GM21786 (cell line): ENCODE results near the gene CACNG4.

Source experiments
- ATAC-seq: cut with Tn5 transposase; IDR thresholded peaks from one replicate; pipeline ENCODE4 v1.9.1; 2021; ENCODE audit not compliant: unreplicated experiment

The CACNG4 gene

DNA sequence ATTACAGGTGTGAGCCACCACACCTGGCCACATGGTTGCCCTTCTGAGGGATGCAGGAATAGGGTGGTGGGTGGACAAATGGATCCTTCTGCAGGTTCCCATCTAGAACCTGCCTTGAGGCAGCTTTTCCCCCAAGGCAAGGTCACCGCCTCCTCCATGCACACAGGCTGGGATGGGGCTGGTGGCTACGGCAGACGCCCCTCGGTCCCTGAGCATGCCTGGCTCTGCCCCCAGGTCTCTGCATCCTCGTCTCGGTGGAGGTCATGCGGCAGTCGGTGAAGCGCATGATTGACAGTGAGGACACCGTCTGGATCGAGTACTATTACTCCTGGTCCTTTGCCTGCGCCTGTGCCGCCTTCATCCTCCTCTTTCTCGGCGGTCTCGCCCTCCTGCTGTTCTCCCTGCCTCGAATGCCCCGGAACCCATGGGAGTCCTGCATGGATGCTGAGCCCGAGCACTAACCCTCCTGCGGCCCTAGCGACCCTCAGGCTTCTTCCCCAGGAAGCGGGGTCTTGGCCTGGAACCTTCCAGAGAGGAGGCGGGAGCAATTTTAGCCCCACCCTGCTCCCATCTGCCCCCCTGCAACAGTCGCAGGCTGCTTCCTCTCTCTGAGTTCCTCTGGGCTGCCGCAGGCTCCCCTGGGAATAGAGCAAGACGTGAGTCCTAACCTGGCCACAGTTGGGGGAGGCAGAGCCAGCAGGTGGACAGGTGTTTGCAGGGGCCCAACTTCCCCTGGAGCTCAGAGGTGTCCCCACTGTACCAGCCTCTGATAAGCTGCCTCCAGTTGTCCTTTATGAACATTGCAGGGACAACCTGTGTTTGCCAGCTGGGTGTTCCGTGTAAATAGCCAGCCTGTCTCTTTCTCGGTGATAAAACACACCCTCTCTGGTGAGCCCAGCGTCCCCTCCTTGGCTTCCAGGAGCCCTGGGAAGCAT, 91.6 kb downstream of the CACNG4 start:
- ATAC-seq = no peak

DNA sequence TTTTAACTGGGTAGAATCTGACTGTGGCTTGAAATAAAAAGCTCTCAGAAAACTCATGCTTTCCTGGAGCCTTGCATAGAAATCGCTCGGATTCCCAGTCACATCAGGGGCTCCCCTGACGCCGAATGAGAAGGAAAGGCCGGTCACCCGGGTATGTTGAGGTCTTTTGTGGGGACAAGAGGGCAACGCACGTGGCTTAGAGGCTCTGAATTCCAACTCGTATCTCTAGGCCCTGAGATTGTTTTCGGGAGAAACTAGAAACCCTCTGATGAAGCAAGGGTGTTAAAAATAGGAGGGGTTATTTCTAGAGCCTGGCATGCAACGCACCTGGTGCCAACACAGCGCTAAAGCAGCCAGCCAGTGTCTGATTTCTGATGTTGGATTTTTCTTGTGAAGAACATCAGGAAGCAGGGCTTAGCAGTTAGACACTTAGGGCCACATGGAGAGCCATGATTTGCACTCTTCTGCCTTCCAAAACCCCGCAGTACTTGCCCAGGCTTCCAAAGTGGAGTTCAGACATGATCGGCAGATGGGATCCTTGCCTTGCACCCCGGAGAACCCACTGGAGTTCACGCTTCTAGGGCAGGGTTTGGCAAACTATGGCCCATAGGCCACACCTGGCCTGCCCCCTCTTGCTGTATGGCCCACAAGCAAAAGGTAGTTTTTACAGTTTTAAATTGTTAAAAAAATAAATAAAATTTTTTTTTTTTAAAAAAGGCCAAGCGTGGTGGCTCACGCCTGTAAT, 92.4 kb downstream of the CACNG4 start:
- no peak for ATAC-seq

DNA sequence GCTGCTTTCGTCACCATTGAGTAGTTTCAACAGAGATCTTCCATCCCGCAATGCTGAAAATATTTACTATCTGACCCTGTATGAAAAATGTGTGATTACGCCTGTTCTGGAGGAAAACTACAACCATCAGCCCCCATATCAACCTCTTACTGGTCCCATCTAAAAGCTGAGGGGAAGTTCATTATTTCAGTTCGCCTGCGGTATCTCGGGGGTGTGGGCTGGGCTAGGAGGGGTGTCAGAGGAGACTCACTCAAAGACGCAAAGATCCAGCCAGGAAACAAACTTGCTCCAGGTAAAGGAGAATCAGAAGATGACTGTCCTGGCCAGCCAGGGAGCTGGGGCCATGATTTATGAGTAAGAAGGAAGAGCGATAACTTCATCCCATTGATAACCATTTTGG, 93.5 kb downstream of the CACNG4 start:
- no peak for ATAC-seq

DNA sequence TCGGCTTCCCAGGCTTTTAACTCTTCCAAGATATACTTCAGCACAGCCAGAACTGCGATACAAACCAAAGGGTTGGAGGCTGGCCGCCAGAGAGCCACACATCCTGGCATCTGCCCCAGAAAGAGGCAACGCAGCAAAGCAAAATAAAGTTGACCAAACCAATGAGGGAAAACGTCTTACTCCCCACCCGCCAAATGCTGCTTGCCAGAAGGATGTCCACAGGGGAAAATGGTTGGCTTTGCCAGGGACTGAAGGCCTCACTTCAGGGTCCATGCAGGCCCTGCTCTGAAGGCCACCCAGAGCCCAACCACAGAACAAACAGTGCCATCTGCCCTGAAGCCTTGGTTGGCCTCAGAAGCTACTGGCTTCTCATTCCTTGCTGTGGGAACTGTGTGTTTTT, 94.9 kb downstream of the CACNG4 start:
- ATAC-seq = no peak

DNA sequence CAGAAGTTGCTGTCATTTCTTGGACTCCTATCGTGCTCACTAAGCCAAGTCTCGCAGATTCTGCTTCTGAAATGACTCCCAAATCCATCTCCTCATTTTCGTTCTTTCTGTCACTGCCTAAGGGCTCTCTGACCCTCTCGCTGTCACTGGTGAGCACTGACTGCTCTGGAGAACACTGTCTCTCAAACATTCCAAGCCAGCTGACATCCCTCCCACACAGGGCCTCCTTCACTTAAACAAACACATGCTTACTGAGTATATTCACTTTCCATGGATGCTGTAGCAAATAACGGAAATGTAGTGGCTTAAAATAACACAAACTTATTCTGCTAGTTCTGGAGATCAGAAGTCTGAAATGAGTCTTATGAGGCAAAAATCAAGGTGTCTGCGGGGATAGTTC, 98.6 kb downstream of the CACNG4 start:
- no peak for ATAC-seq

DNA sequence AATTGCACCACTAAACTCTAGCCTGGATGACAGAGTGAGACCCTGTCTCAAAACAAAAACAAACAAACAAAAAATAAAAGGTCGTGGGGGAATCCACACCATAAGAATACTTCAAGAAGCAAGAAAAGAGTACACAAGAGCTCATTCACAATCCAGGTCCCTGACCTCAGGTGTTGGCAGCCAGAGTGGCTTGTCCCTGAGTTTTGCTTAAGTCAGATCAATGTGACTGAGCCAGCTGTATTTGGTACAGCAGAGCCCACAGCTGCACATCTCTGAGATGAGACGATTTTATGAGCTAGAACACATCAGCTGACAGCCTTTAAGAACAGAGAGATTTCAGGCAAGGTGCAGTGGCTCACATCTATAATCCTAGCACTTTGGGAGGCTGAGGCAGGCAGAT, 102.2 kb downstream of the CACNG4 start:
- ATAC-seq = no peak

DNA sequence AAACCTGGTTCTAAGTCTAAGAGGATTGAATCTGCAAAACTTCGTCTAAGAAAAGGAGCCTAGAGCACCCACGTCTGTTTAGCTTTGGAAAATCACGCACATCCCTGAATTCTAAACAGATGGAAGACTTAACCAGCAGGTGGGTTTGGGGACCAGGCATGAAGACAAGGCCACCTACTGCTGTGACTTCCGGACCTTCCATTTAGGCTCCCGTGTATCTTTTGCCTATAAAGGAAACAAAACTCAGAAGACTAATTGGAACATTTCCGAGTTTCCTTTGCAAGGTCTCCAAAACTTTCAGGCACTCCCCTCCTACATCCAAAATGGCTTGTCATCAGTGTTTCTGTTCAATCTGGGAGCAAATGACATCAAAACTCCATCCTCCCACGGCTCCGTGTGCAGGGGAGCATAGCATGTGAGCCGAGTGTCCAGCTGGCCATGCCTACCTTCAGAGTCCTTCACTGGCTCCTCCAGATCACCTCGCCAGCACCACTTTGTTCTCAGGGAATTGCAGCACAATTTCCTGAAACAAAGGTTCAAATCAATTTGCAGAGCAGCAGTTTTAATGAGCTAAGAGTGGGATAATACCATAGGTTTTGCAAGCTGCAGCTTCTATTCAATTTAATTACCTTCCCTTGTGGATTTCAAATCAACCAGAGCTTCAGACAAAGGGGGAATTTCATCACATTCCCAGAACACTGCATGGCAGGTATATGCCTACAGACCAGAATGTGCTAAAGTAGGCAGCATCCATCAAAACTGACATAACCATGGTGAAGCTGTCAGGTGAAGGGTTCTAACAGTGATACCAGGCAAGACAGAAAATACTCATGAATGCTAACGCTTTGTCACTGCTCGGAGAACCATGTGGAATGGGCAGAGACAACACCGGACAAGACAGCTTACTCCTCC, 103.3 kb downstream of the CACNG4 start:
- no peak for ATAC-seq

DNA sequence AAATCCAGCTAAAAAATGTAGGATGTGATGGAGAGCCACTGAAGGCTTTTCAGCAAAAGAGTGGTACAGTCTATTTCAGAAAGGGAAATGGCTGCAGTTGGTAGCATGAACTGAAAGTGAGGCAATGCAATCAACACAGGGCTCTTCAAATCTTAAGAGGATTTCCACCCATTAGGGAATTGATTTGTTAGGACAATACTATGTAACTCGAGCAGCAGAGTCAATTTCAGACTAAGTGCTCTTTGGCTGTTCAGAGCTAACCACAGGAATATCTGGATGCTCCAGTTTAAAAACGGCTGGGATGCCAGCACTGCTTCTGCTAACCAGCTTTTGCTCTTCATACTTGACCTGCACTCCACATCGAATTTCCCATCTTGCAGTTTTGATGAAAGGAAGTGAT, 104.5 kb downstream of the CACNG4 start:
- ATAC-seq = no peak

DNA sequence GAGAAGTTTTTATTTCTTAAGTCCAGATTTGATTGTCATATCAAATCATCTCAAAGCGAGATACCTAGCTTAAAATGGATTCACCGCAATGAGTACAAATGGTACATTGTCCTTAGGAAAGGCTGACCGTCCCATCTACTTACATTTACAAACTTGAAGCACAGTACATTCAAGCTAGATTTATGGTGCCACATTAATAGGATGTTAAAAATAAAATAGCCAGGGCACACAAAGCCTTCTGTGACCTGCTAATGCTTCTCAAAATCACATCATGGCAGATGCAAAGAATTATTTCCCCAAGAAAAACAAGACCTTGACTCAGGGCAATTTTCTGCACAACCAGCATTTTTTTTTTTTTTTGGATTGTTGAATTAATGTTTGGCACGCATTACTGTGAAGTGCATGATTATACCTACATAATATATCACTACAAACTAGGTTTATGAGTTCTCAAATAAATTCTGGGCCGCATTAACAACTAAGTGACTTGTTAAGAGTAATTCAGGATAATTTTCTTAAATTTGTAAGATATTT, 105.2 kb downstream of the CACNG4 start:
- no peak for ATAC-seq

DNA sequence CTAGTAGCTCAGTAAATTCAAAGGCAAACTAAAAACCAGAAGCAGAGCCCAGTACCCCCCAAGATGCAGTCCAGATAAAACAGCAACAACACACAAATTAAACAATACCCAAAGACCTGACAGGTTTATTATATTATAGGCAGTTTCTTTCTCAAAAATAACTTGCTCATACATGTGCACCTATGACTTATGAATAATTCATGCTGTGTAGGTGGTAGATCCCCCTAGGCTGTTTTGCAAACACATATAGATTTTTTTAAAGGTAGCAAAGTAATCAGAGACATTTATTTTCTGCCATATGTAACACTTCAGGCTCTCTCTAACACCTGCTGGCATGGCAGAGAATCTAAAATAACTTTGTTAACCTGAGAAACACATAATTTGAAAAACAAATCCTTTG, 107.1 kb downstream of the CACNG4 start:
- ATAC-seq = no peak

DNA sequence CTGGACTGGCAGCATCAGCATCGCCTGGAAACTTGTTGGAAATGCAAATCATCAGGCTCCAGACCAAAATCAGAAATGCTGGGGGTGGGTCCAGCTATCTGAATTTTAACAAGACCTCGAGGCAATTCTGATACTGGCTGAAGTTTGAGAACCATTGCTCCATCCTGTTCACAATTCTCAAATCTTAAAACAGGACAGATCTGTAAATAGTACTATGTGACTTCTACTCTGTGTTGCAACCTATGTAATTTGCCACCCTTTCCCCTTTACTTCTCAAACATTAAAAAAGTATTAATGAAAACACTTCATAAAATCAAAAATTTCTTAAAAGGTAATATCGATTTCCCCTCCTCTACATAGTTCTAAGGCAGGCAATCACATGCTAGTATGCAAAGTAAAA, 108.4 kb downstream of the CACNG4 start:
- no peak for ATAC-seq

DNA sequence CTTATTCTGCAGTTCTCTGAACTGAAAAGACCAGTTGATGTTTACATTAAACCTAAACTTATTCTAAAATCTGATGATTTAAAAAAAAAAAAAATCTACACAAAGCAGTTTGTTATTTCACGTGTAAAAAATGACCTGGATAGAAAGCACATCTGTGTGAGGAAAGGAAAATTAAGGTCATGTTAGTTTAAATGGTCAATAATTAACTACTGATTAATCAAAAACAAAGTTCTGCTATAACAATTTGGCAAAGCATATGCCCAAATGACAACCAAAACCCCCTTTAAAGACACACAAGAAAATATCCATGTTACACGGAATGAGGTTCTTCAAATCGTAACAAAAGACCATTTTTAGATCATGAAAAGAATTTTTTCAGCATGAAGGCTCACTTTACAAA, 110.3 kb downstream of the CACNG4 start:
- no peak for ATAC-seq

DNA sequence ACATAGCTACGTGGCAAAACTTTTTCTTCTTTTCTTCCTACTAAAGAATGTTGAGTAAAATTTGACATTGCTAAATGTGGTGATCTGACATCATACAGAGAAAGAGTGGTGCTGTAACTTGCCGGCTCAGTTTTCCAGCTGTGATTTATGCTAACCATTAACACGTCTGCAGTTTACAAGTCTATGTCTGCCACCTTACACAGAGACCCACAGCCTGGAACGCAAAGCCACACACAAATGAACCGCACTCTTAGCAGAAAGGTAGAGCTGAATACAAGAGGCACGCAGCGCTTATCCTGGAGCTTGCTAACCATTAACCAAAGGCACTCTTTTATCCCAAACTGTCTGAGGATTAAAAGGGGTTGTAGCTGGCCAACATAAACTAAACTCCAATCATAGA, 111.8 kb downstream of the CACNG4 start:
- ATAC-seq = no peak

DNA sequence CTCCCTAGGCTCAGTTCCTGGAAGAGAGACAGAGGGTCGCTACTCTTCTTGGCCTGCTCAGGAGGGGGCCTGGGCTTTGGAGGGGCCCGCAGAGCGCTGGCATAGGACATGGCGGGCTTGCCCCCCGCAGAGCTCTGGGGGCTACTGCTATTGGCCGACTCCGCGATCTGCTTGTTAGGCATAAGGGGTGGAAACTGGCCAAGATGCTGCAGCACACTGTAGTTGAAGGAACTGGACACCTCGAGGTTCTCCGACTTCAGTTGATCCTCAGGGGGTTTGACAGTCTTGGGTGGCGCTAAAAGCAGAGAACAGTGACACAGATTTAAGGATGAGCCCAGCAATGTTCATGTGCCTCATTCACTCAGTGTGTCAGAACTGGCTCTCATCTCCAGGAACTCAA, 113.8 kb downstream of the CACNG4 start:
- no peak for ATAC-seq

DNA sequence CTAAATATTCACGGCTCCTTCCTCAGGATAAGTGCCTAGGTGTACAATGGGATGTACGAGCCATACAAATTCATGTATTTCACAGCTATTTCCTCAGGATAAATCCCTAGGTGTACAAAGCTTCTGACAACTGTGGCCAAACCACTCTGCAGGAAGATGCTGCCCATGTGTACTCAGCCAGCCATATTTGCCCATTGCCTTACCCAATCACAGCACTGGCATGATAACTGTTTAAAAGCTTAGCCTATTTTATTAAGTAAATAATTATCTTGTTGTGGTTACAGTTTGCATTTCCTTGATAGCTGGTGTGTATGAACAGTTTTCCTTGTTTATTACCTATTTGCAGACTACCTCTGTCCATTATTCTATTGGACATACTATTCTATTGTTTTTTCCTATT, 115.0 kb downstream of the CACNG4 start:
- ATAC-seq = no peak

DNA sequence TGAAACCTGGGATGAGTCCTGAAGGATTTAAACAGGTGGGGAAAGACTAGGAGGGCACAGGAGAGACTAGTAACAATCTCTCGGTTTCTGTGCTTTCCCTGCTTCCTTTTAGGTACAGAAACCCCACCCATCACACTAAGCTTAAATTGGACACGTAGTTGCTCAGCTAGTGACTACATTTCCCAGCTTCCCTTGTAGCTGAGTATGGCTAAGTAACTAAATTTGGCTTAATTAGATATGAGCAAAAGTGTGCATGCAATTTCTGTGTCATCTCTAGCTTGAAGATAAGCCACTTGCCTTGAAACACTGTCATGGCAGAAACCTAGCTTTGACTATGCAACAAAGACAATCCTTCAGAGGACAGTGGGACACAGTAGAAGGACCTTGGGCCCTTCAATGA, 116.3 kb downstream of the CACNG4 start:
- no peak for ATAC-seq

DNA sequence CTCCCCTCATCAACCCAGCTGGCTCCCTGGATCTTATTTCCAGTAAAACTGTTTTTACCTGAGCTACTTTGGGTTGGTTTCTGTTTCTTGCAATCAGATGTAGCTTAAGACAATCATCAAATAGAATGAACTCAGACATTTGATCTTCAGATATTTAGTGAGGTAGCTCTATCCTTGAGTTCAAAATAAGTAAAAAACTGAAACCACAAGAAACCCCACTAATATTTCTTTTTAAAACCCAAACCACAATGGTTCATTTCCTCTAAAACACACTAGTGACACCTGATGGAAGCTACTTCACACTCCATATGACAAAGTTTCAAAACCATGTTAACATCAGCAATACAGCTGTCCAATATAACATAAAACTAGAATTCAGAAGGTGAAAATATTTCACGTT, 117.6 kb downstream of the CACNG4 start:
- peak; percentile 75 for ATAC-seq
